ENCODE results near the gene MDGA2.
A peak's percentile ranks its signal among the peaks of the same experiment; 100 is the strongest.
"Not testable (repeated sequence)": the region's sequence is repeated elsewhere in the genome, so short reads cannot be mapped to it uniquely, and the experiment has no call there.

Gene MDGA2
- total RNA-seq, result 0 to 0.12 (median 0) reads per million in 4 donors

GRCh38 chr14:47675466-47676314 lies at the start of gene MDGA2:
Gene MDGA2 (minus strand): TSS chr14:47675605.
- DNase-seq, result peak in 1 of 5 donors; percentile 1

GRCh38 chr14:47722929-47723693 lies 47.7 kb upstream of the MDGA2 start:
- DNase-seq, result no peak

- DNase-seq, result no peak
These were observed 44.9 kb upstream of the MDGA2 start for GRCh38 chr14:47720281-47720680.

DNA sequence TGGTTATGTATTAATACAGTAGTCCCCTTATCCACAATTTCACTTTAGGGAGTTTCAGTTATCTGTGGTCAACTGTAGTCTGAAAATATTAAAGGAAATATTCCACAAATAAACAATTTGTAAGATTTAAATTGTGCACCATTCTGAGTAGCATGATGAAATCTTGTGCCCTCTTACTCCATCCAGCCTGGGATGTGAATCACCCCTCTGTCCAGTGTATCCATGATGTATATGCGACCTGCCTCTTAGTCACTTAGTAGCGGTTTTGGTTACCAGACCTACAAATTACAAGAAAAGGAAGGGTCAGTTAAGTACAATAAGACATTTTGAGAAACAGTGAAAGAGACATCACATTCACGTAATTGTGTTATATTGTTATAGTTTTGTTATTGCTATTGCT lies 39.9 kb upstream of the MDGA2 start:
- no peak for DNase-seq

DNA sequence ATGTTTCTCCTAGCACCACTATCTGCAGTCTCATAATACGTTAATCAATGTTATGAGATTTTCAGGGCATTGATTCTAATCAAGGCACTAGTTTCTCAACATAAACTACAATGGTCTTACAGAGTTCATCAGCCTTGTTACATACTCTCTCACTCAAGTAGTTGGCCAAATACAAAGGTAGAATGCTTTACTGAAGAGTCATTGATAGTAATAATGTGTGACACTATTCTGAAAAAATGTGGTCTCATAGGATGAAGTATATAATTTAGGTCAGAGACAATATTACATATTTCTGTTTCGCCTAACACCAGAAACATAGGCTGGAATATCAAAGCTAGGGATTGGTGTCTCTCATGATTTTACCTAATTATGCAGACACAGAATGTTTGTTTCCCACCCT lies 35.2 kb upstream of the MDGA2 start:
- DNase-seq, result no peak

- DNase-seq, result no peak
These were observed 30.3 kb upstream of the MDGA2 start for GRCh38 chr14:47705683-47706082.

DNA sequence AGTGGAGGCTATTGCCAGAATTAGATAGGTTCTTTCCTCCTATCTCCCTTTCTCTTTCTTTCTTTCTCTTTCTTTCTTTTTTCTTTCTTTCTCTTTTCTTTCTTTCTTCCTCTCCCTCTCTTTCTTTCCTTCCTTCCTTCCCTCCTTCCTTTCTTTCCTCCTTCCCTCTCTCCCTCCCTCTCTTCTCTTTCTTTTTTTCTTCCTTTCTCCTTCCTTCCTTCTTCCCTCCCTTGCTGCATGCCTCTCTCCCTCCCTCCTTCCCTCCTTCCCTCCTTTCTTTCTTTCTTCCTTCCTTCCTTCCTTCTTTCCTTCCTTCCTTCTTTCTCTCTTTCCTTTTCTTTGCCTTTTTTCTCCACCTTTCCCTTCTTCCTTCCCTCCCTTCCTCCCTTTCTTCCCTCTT lies 16.4 kb upstream of the MDGA2 start:
- DNase-seq, result no peak

- DNase-seq, result no peak
These were observed 3.6 kb upstream of the MDGA2 start for GRCh38 chr14:47678993-47679392.

- no peak for DNase-seq
These were observed 2.8 kb upstream of the MDGA2 start for GRCh38 chr14:47678157-47678556.

DNA sequence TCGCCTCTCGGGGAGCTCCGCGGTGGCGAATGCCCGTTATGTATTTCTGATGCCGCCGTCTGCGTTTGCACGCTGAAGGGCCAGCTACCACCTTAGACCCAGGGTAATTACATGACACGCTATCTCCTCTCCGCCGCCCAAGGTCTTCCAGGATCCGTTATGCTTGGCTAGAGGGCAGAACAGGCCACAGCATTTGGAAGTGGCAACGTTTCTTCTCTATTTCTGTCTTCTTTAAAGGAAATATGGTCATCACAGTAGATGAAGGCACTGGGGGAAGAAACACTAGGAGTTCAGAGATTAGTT lies 861 bp upstream of the MDGA2 start:
- DNase-seq, result no peak

- DNase-seq, result no peak
These were observed 601 bp downstream of the MDGA2 start for GRCh38 chr14:47674543-47675465.

DNA sequence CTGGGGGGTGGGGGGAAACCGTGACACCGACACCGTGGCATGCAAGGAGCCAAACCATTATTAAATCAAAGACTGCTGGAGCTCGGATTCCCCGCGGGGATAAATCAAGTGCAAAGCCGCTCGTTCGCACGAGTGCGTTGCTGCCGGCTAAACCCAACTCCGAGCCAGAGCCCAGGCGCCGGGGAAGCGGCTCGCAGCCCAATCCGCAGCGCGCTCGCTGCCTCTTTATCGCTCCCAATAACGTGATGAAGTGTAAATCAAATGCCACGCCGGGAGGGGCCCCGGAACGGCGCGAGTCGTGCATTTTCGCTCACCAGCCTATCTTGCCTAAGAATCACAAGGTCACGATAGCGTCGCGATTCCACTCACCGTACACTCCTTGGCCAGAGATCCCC lies 1.3 kb downstream of the MDGA2 start:
- DNase-seq, result no peak

- no peak for DNase-seq
These were observed 9.9 kb downstream of the MDGA2 start for GRCh38 chr14:47665337-47666134.

DNA sequence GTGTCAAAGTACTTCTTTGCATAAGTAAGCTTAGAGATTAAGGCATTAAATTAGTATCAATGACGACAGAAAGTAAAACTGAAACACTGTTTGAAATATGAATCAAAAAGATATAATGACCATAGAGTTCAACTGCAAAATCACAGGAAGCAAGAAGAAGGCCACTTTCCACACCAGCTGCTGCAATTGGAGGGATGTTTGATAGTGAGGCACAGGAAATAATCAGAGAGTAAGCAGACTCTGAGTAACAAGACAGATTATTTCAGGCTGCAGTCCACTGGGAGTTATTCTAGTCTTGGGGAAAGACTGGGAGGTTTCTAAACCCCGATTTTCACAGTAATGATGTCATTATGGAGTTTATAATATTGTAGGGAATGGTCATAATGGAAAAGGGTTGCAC lies 12.9 kb downstream of the MDGA2 start:
- DNase-seq, result no peak

- DNase-seq, result no peak
These were observed 15.2 kb downstream of the MDGA2 start for GRCh38 chr14:47660158-47660557.

GRCh38 chr14:47658041-47658440 lies 17.4 kb downstream of the MDGA2 start:
- no peak for DNase-seq

- DNase-seq, result no peak
These were observed 18.3 kb downstream of the MDGA2 start for GRCh38 chr14:47657143-47657542.

DNA sequence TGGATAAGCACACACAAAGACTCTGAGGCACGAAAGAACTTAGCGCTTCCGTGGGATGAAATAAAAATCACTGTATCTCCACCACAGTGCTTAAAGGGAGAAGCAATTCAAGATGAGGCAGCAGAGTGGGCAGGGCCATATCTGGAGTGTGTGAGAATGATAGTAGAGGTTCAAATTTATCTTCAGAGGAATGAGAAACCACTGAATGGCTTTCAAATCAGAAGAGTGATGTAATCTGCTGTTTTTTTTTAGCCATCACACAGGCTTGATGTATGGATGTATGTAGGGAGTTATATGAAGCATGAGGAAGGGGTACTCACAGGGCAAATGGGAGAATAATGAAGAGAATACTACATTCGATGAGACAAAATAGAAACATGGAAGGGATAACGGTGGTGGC lies 24.1 kb downstream of the MDGA2 start:
- no peak for DNase-seq

DNA sequence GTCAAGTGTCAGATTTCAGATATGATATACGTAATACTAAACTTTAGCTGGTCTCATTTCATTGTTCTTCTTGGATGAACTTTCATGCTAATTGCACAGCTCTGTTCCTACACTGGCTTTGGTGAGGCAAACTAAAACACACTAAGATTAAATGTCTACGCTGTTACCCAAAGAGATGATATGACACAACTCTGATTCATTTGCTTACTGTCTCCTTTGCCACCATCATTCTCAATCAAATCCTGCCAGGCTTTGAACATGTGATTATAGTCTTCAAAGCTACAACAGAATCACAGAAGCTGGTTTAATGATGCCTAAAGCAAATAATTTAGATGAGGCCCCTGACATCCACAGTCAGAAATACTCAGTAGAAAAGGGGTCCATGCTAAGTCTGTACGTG lies 37.7 kb downstream of the MDGA2 start:
- DNase-seq, result no peak

DNA sequence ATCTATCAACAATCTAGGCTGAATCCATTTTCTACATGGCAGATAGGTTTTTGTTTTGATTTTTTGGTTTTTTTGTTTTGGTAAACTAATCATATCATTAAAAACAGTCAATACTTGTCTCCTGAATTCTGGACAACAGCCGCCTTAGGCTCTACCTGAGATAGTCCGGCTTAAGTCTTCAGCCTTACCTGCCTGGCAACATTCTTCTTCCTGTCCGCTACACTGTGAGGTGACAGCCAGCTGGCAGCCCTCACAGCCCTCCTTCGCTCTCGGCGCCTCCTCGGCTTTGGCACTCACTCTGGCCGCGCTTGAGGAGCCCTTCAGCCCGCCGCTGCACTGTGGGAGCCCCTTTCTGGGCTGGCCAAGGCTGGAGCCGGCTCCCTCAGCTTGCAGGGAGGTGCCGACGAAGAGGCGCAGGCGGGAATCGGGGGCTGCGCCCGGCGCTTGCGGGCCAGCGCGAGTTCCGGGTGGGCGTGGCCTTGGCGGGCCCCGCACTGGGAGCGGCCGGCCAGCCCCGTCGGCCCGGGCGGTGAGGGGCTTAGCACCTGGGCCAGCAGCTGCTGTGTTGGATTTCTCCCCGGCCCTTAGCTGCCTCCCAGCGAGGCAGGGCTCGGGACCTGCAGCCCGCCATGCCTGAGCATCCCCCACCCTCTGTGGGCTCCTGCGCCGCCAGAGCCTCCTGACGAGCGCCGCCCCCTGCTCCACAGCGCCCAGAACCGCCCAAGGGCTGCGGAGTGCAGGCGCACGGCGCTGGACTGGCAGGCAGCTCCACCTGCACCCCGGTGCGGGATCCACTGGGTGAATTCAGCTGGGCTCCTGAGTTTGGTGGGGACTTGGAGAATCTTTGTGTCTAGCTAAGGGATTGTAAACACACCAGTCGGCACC lies 49.0 kb downstream of the MDGA2 start:
- DNase-seq, result peak in 1 of 5 donors; percentile 2

- not testable (repeated sequence) for DNase-seq
These were observed 51.3 kb downstream of the MDGA2 start for GRCh38 chr14:47624126-47624525.
